ENCODE data around the gene GBGT1.
A peak's percentile ranks its signal among the peaks of the same experiment; 100 is the strongest.

GBGT1 gene

DNA sequence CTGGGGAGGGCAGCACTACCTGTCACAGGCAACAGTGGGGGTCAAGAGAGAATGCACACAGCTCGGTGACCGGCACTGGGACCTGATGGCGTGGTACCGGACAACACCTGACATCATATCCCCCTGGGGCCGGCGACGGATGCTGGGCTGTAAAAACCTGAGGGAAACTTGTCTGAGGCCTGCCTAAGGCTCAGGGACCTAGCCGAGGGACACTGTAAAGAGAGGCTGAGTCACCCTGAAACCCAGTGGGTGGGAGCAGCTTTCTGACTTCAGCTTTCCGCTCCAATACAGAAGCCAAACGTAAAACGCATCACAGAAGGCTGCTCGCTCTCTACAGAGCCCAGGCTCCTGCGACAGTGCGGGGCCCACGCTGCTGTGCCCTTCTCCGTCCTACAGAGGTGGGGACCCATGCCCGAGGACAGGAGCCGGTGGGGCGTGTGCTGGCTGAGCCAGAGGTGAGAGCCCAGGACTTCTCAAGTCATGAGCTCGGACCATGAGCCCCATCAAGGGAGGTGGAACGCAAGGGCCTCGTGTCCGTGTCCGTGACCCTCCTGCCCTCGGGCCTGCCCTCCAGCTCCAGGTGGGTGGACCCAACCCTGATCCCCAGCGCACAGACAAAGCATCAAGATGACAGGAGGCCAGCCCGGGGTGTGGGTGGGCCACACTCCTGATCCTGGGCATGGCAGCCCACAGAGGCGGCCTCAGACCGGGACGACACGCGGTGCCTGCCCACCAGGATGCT, 47.9 kb downstream of the GBGT1 start:
- no peak for TF ChIP-seq SUZ12 (IDR thresholded peaks at IDR 0.05; ENCODE audit: extremely low read depth, insufficient read depth, insufficient read length)
- no peak for TF ChIP-seq YY1 (IDR thresholded peaks at IDR 0.05; ENCODE audit: insufficient read depth, insufficient read length)
- TF ChIP-seq ZNF274 (IDR thresholded peaks at IDR 0.05; ENCODE audit: low read depth, low read length) = no peak
- H3K36me3 ChIP-seq (ENCODE audit: insufficient read depth, insufficient read length, low read length) = peaks cover 37% of the 10 kb centered on the region
- H3K9me3 ChIP-seq (ENCODE audit: insufficient read depth, low read length) = no peaks in the 10 kb centered on the region
- H3K4me3 ChIP-seq (ENCODE audit: insufficient read length, low read depth) = no peak overlapping the region
- peaks cover 67% of the 10 kb centered on the region for H3K4me1 ChIP-seq (ENCODE audit: insufficient read depth, insufficient read length)
- no peak for DNase-seq (ENCODE audit: low read depth, low spot score)
- peaks cover 7% of the 10 kb centered on the region for H3K27me3 ChIP-seq (ENCODE audit: insufficient read depth, insufficient read length)
- peak overlapping the region; percentile 68 for H3K9ac ChIP-seq (ENCODE audit: insufficient read length, low read depth)

DNA sequence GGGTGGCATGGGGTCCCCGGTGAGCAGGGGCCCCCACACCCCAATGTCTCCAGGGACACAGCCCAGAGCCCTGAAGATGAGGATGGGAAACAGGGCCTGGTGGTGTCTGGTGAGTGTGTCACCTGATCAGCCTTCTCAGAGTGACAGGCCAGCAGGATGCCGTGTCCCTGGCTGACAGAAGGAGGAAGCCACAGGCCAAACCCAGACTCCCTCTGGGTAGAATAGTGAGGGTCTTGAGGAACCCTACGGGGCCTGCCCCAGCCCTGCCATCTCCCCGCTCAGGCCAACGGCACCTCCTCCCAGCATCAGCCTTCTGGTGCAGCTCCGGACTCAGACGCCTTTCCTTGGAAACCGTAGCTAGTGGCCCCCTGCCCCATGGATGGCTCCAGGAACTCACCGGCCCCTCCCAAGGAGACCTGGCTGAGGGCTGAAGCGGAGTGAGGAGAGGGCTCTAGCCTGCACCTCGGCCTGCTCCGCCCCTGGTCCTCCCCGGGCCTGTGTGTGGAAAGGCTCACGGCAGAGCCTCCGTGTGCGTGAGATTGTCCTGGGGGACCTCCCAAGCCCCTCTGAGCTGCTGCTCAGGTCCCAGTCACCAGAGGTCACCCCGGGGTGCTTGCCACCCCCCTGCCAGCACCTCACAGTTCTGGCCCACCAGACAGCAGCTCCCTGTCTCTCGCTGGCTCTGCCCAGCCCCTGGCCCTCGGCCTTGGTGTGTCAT, 48.7 kb downstream of the GBGT1 start:
- Histone ChIP-seq H3K4me3 (ENCODE audit: insufficient read length, low read depth) (no peak overlapping the region), H3K27me3 (ENCODE audit: insufficient read depth, insufficient read length) (peaks cover 2% of the 10 kb centered on the region), H3K36me3 (ENCODE audit: insufficient read depth, insufficient read length, low read length) (peaks cover 44% of the 10 kb centered on the region), H3K9me3 (ENCODE audit: insufficient read depth, low read length) (no peaks in the 10 kb centered on the region), H3K9ac (ENCODE audit: insufficient read length, low read depth) (peak overlapping the region; percentile 68), H3K4me1 (ENCODE audit: insufficient read depth, insufficient read length) (peaks cover 71% of the 10 kb centered on the region)
- TF ChIP-seq SUZ12 (IDR thresholded peaks at IDR 0.05; ENCODE audit: extremely low read depth, insufficient read depth, insufficient read length) (no peak), YY1 (IDR thresholded peaks at IDR 0.05; ENCODE audit: insufficient read depth, insufficient read length) (no peak), ZNF274 (IDR thresholded peaks at IDR 0.05; ENCODE audit: low read depth, low read length) (no peak)
- no peak for DNase-seq (ENCODE audit: low read depth, low spot score)

- Histone ChIP-seq H3K4me3 (ENCODE audit: insufficient read length, low read depth) (no peak overlapping the region), H3K4me1 (ENCODE audit: insufficient read depth, insufficient read length) (peaks cover 68% of the 10 kb centered on the region), H3K9ac (ENCODE audit: insufficient read length, low read depth) (peak overlapping the region; percentile 58)
These were observed 49.5 kb downstream of the GBGT1 start for GRCh38 chr9:133113949-133114885.

DNA sequence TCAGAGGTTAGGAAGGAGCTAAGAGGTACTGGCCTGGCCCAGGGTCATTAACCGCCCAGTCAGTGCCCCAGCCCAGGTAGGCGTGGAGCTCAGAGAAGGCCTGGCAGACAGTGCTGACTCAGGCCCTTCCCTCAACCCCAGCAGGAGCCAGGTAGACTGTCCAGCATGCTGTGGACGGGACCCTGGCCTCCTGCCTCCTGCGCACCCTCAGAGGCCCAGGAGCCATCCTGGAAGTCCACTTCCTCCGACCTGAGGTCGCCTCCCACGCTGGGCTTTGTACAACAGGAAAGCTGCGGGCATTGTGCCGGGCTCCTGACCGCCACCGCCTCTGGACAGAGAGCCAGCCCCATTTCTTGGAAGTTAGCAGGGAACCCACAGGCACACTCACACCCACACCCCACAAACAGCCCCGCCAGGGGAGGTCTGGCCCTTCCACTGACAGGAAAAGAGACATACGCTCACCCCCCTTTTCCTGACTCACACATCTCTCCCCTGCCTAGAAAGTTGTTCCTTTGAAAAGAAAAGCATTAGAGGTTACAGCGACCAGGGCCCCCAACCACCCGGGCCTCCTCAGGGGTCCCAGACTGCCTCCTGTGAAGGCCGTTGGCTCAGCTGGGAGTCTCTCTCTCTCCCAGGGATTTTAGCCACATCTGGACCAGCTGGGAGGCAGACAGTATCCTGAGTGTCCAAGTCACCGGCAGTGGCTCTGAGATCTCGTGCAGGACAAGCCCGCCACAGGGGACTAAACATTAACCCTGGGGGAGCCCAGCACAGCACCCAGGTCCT, 50.4 kb downstream of the GBGT1 start:
- peaks cover 61% of the 10 kb centered on the region for H3K4me1 ChIP-seq (ENCODE audit: insufficient read depth, insufficient read length)
- H3K27me3 ChIP-seq (ENCODE audit: insufficient read depth, insufficient read length) = no peaks in the 10 kb centered on the region
- H3K9ac ChIP-seq (ENCODE audit: insufficient read length, low read depth) = peak overlapping the region; percentile 62
- TF ChIP-seq ZNF274 (IDR thresholded peaks at IDR 0.05; ENCODE audit: low read depth, low read length) (no peak), YY1 (IDR thresholded peaks at IDR 0.05; ENCODE audit: insufficient read depth, insufficient read length) (no peak), SUZ12 (IDR thresholded peaks at IDR 0.05; ENCODE audit: extremely low read depth, insufficient read depth, insufficient read length) (no peak)
- H3K36me3 ChIP-seq (ENCODE audit: insufficient read depth, insufficient read length, low read length) = peaks cover 61% of the 10 kb centered on the region
- H3K4me3 ChIP-seq (ENCODE audit: insufficient read length, low read depth) = no peak overlapping the region
- no peak for DNase-seq (ENCODE audit: low read depth, low spot score)
- H3K9me3 ChIP-seq (ENCODE audit: insufficient read depth, low read length) = no peaks in the 10 kb centered on the region

More at GRCh38 chr9:133113949-133114885, 49.5 kb downstream of the GBGT1 start:
- no peak for TF ChIP-seq YY1 (IDR thresholded peaks at IDR 0.05; ENCODE audit: insufficient read depth, insufficient read length)
- no peak for TF ChIP-seq SUZ12 (IDR thresholded peaks at IDR 0.05; ENCODE audit: extremely low read depth, insufficient read depth, insufficient read length)
- TF ChIP-seq ZNF274 (IDR thresholded peaks at IDR 0.05; ENCODE audit: low read depth, low read length) = no peak
- Histone ChIP-seq H3K27me3 (ENCODE audit: insufficient read depth, insufficient read length) (no peaks in the 10 kb centered on the region), H3K36me3 (ENCODE audit: insufficient read depth, insufficient read length, low read length) (peaks cover 53% of the 10 kb centered on the region), H3K9me3 (ENCODE audit: insufficient read depth, low read length) (no peaks in the 10 kb centered on the region)
- no peak for DNase-seq (ENCODE audit: low read depth, low spot score)

GRCh38 chr9:133112663-133113026, 51.1 kb downstream of the GBGT1 start:
- peaks cover 54% of the 10 kb centered on the region for H3K4me1 ChIP-seq (ENCODE audit: insufficient read depth, insufficient read length)
- TF ChIP-seq SUZ12 (IDR thresholded peaks at IDR 0.05; ENCODE audit: extremely low read depth, insufficient read depth, insufficient read length) = no peak
- no peak for TF ChIP-seq ZNF274 (IDR thresholded peaks at IDR 0.05; ENCODE audit: low read depth, low read length)
- no peak for TF ChIP-seq YY1 (IDR thresholded peaks at IDR 0.05; ENCODE audit: insufficient read depth, insufficient read length)
- no peak overlapping the region for H3K4me3 ChIP-seq (ENCODE audit: insufficient read length, low read depth)
- H3K27me3 ChIP-seq (ENCODE audit: insufficient read depth, insufficient read length) = no peaks in the 10 kb centered on the region
- H3K36me3 ChIP-seq (ENCODE audit: insufficient read depth, insufficient read length, low read length) = peaks cover 66% of the 10 kb centered on the region
- H3K9ac ChIP-seq (ENCODE audit: insufficient read length, low read depth) = peak overlapping the region; percentile 62
- DNase-seq (ENCODE audit: low read depth, low spot score) = no peak
- no peaks in the 10 kb centered on the region for H3K9me3 ChIP-seq (ENCODE audit: insufficient read depth, low read length)

GRCh38 chr9:133111808-133112662, 51.7 kb downstream of the GBGT1 start:
- H3K9me3 ChIP-seq (ENCODE audit: insufficient read depth, low read length) = no peaks in the 10 kb centered on the region
- H3K4me1 ChIP-seq (ENCODE audit: insufficient read depth, insufficient read length) = peaks cover 54% of the 10 kb centered on the region
- peak overlapping the region; percentile 25 for H3K9ac ChIP-seq (ENCODE audit: insufficient read length, low read depth)
- DNase-seq (ENCODE audit: low read depth, low spot score) = no peak
- H3K36me3 ChIP-seq (ENCODE audit: insufficient read depth, insufficient read length, low read length) = peaks cover 68% of the 10 kb centered on the region
- no peaks in the 10 kb centered on the region for H3K27me3 ChIP-seq (ENCODE audit: insufficient read depth, insufficient read length)
- H3K4me3 ChIP-seq (ENCODE audit: insufficient read length, low read depth) = no peak overlapping the region
- TF ChIP-seq SUZ12 (IDR thresholded peaks at IDR 0.05; ENCODE audit: extremely low read depth, insufficient read depth, insufficient read length) = no peak
- TF ChIP-seq ZNF274 (IDR thresholded peaks at IDR 0.05; ENCODE audit: low read depth, low read length) = no peak
- TF ChIP-seq YY1 (IDR thresholded peaks at IDR 0.05; ENCODE audit: insufficient read depth, insufficient read length) = no peak
